Loucy (cell line): Measurements from ENCODE around the gene GOLM1.

ENCODE experiments used
- H2AFZ ChIP-seq: fragments of 200-600 bp; sonication (generic); 2 replicates; pipeline ENCODE4 v1.6.0; 2016; ENCODE audit warnings: antibody characterized with exemption, mild to moderate bottlenecking, low read length, moderate library complexity
- H3F3A ChIP-seq: fragments of 200-600 bp; 2 replicates; pipeline ENCODE4 v1.6.0; 2016; ENCODE audit warnings: antibody characterized with exemption, low read depth, mild to moderate bottlenecking
- H3K27me3 ChIP-seq: fragments of 200-600 bp; sonication (generic); 2 replicates; pipeline ENCODE4 v1.6.1; 2014; ENCODE audit warnings: low read length, mild to moderate bottlenecking; ENCODE audit not compliant: insufficient read depth, poor library complexity, severe bottlenecking
- H3K36me3 ChIP-seq: fragments of 200-600 bp; sonication (generic); 2 replicates; pipeline ENCODE4 v1.6.1; 2016; ENCODE audit warnings: low read length; ENCODE audit not compliant: insufficient read depth
- H3K4me1 ChIP-seq: fragments of 200-600 bp; sonication (generic); 2 replicates; pipeline ENCODE4 v1.5.1; 2014; ENCODE audit warnings: low read length, mild to moderate bottlenecking; ENCODE audit not compliant: insufficient read depth, poor library complexity, severe bottlenecking
- H3K4me2 ChIP-seq: fragments of 200-600 bp; sonication (generic); 2 replicates; pipeline ENCODE4 v1.6.0; 2014; ENCODE audit warnings: antibody characterized with exemption, low read length, low read depth, mild to moderate bottlenecking; ENCODE audit not compliant: poor library complexity, severe bottlenecking
- H3K4me3 ChIP-seq: fragments of 200-600 bp; sonication (generic); 2 replicates; pipeline ENCODE4 v1.5.1; 2014; ENCODE audit warnings: low read length, mild to moderate bottlenecking, mixed read lengths; ENCODE audit not compliant: poor library complexity, severe bottlenecking
- H3K79me2 ChIP-seq: fragments of 200-600 bp; sonication (generic); 2 replicates; pipeline ENCODE4 v1.6.1; 2014; ENCODE audit warnings: low read length; ENCODE audit not compliant: insufficient read depth
- H3K9ac ChIP-seq: fragments of 200-600 bp; sonication (generic); 2 replicates; pipeline ENCODE4 v1.6.0; 2014; ENCODE audit warnings: mild to moderate bottlenecking, low read depth, low read length, moderate library complexity; ENCODE audit not compliant: poor library complexity, severe bottlenecking
- H3K9me2 ChIP-seq: fragments of 200-600 bp; sonication (generic); replicated peaks from 2 replicates; pipeline ENCODE4 v1.6.1; 2016; ENCODE audit warnings: low read depth, low read length, mixed read lengths
- H3K9me3 ChIP-seq: fragments of 200-600 bp; sonication (generic); 2 replicates; pipeline ENCODE4 v1.6.1; 2014; ENCODE audit warnings: mild to moderate bottlenecking, antibody characterized with exemption, low read length, low read depth; ENCODE audit not compliant: insufficient read depth
- H4K20me1 ChIP-seq: fragments of 200-600 bp; sonication (generic); 2 replicates; pipeline ENCODE4 v1.6.0; 2014; ENCODE audit warnings: antibody characterized with exemption, low read length, mild to moderate bottlenecking; ENCODE audit not compliant: insufficient read depth, poor library complexity, severe bottlenecking
- CTCF ChIP-seq: fragments of 200-600 bp; sonication (generic); conservative IDR thresholded peaks from 2 replicates; pipeline ENCODE4 v1.5.1; 2014; ENCODE audit warnings: mild to moderate bottlenecking, antibody characterized with exemption, low read length
- EZH2phosphoT487 ChIP-seq: fragments of 200-600 bp; IDR thresholded peaks from 2 replicates; pipeline ENCODE4 v1.6.1; 2018; ENCODE audit warnings: antibody characterized with exemption, mild to moderate bottlenecking, moderate library complexity, borderline replicate concordance

Gene GOLM1

GRCh38 chr9:86119457-86119856 is 20.1 kb upstream of the GOLM1 start:
- H3K9ac ChIP-seq, result no peak overlapping the region
- TF ChIP-seq CTCF, result no peak
- no peak for TF ChIP-seq EZH2phosphoT487
- no peaks in the 10 kb centered on the region for H3K4me1 ChIP-seq
- H3K9me2 ChIP-seq, result no peaks in the 10 kb centered on the region
- no peak overlapping the region for H3K4me2 ChIP-seq
- H2AFZ ChIP-seq, result no peak overlapping the region
- no peaks in the 10 kb centered on the region for H3F3A ChIP-seq
- H3K9me3 ChIP-seq, result no peaks in the 10 kb centered on the region
- no peaks in the 10 kb centered on the region for H3K27me3 ChIP-seq
- H3K36me3 ChIP-seq, result no peaks in the 10 kb centered on the region
- no peaks in the 10 kb centered on the region for H4K20me1 ChIP-seq
- H3K4me3 ChIP-seq, result no peak overlapping the region
- no peaks in the 10 kb centered on the region for H3K79me2 ChIP-seq

GRCh38 chr9:86116425-86116824 is 17.1 kb upstream of the GOLM1 start:
- Histone ChIP-seq H3K9me3 (no peaks in the 10 kb centered on the region), H3F3A (no peaks in the 10 kb centered on the region), H3K9me2 (no peaks in the 10 kb centered on the region), H3K27me3 (no peaks in the 10 kb centered on the region), H2AFZ (no peak overlapping the region), H4K20me1 (no peaks in the 10 kb centered on the region), H3K79me2 (no peaks in the 10 kb centered on the region), H3K9ac (no peak overlapping the region), H3K4me2 (no peak overlapping the region), H3K36me3 (no peaks in the 10 kb centered on the region), H3K4me3 (no peak overlapping the region), H3K4me1 (no peaks in the 10 kb centered on the region)
- TF ChIP-seq CTCF, result no peak
- no peak for TF ChIP-seq EZH2phosphoT487

- H3K4me1 ChIP-seq, result no peaks in the 10 kb centered on the region
- H2AFZ ChIP-seq, result no peak overlapping the region
- no peaks in the 10 kb centered on the region for H3K79me2 ChIP-seq
- TF ChIP-seq CTCF (no peak), EZH2phosphoT487 (no peak)
- no peak overlapping the region for H3K9ac ChIP-seq
- H4K20me1 ChIP-seq, result no peaks in the 10 kb centered on the region
- H3K36me3 ChIP-seq, result no peaks in the 10 kb centered on the region
- no peaks in the 10 kb centered on the region for H3K9me3 ChIP-seq
- H3K4me2 ChIP-seq, result no peak overlapping the region
- no peak overlapping the region for H3K4me3 ChIP-seq
- no peaks in the 10 kb centered on the region for H3F3A ChIP-seq
- H3K9me2 ChIP-seq, result no peaks in the 10 kb centered on the region
- no peaks in the 10 kb centered on the region for H3K27me3 ChIP-seq
These were observed 16.5 kb upstream of the GOLM1 start for GRCh38 chr9:86115886-86116285.
